ENCODE results near the gene SMIM35.

Gene SMIM35

GRCh38 chr11:117962826-117963225, 123.9 kb downstream of the SMIM35 start:
- Histone ChIP-seq H3K4me3 (ENCODE audit: low read depth, low read length) (no peak overlapping the region), H3K4me1 (ENCODE audit: control insufficient read depth, insufficient read depth, low read length) (peaks cover 3% of the 10 kb centered on the region; the same call in 1 of the 2 replicates), H3K9me3 (ENCODE audit: control insufficient read depth, insufficient read depth, low read depth, low read length) (no peaks in the 10 kb centered on the region), H3K9ac (ENCODE audit: low read length) (no peak overlapping the region), H3K27me3 (ENCODE audit: control insufficient read depth, insufficient read depth, low read length) (no peaks in the 10 kb centered on the region), H3K27ac (ENCODE audit: low read depth, low read length) (no peak overlapping the region), H3K36me3 (ENCODE audit: control insufficient read depth, insufficient read depth, low read length) (no peaks in the 10 kb centered on the region)

- no peaks in the 10 kb centered on the region for H3K9me3 ChIP-seq (ENCODE audit: control insufficient read depth, insufficient read depth, low read depth, low read length)
- H3K4me1 ChIP-seq (ENCODE audit: control insufficient read depth, insufficient read depth, low read length): peaks cover 3% of the 10 kb centered on the region; the same call in 1 of the 2 replicates
- no peak overlapping the region for H3K9ac ChIP-seq (ENCODE audit: low read length)
- no peaks in the 10 kb centered on the region for H3K27me3 ChIP-seq (ENCODE audit: control insufficient read depth, insufficient read depth, low read length)
- H3K36me3 ChIP-seq (ENCODE audit: control insufficient read depth, insufficient read depth, low read length): no peaks in the 10 kb centered on the region
- no peak overlapping the region for H3K27ac ChIP-seq (ENCODE audit: low read depth, low read length)
- H3K4me3 ChIP-seq (ENCODE audit: low read depth, low read length): no peak overlapping the region
Measured at GRCh38 chr11:117961896-117962295, 124.9 kb downstream of the SMIM35 start.

- Histone ChIP-seq H3K4me3 (ENCODE audit: low read depth, low read length) (no peak overlapping the region), H3K36me3 (ENCODE audit: control insufficient read depth, insufficient read depth, low read length) (no peaks in the 10 kb centered on the region), H3K27ac (ENCODE audit: low read depth, low read length) (no peak overlapping the region), H3K9ac (ENCODE audit: low read length) (no peak overlapping the region), H3K27me3 (ENCODE audit: control insufficient read depth, insufficient read depth, low read length) (no peaks in the 10 kb centered on the region), H3K9me3 (ENCODE audit: control insufficient read depth, insufficient read depth, low read depth, low read length) (no peaks in the 10 kb centered on the region), H3K4me1 (ENCODE audit: control insufficient read depth, insufficient read depth, low read length) (peaks cover 3% of the 10 kb centered on the region; the same call in 1 of the 2 replicates)
Measured at GRCh38 chr11:117960406-117960805, 126.4 kb downstream of the SMIM35 start.

- Histone ChIP-seq H3K4me1 (ENCODE audit: control insufficient read depth, insufficient read depth, low read length) (peaks cover 3% of the 10 kb centered on the region; the same call in 1 of the 2 replicates), H3K9me3 (ENCODE audit: control insufficient read depth, insufficient read depth, low read depth, low read length) (no peaks in the 10 kb centered on the region), H3K4me3 (ENCODE audit: low read depth, low read length) (no peak overlapping the region), H3K36me3 (ENCODE audit: control insufficient read depth, insufficient read depth, low read length) (no peaks in the 10 kb centered on the region), H3K27me3 (ENCODE audit: control insufficient read depth, insufficient read depth, low read length) (no peaks in the 10 kb centered on the region), H3K9ac (ENCODE audit: low read length) (no peak overlapping the region), H3K27ac (ENCODE audit: low read depth, low read length) (no peak overlapping the region)
Measured at GRCh38 chr11:117959438-117960149, 127.2 kb downstream of the SMIM35 start.

- Histone ChIP-seq H3K27me3 (ENCODE audit: control insufficient read depth, insufficient read depth, low read length) (no peaks in the 10 kb centered on the region), H3K27ac (ENCODE audit: low read depth, low read length) (no peak overlapping the region), H3K36me3 (ENCODE audit: control insufficient read depth, insufficient read depth, low read length) (no peaks in the 10 kb centered on the region), H3K4me3 (ENCODE audit: low read depth, low read length) (no peak overlapping the region), H3K9me3 (ENCODE audit: control insufficient read depth, insufficient read depth, low read depth, low read length) (no peaks in the 10 kb centered on the region), H3K4me1 (ENCODE audit: control insufficient read depth, insufficient read depth, low read length) (peaks cover 3% of the 10 kb centered on the region; the same call in 1 of the 2 replicates), H3K9ac (ENCODE audit: low read length) (no peak overlapping the region)
Measured at GRCh38 chr11:117958949-117959348, 127.8 kb downstream of the SMIM35 start.
